ENCODE results near the gene LOXL1.

Gene LOXL1

GRCh38 chr15:73950479-73950830, 24.2 kb downstream of the LOXL1 start:
- H3K4me1 ChIP-seq: peaks cover 70% of the 10 kb centered on the region
- peak overlapping the region; percentile 41; the same call in 1 of the 2 replicates for H3K9ac ChIP-seq
- peak overlapping the region; percentile 72 for H3K27ac ChIP-seq
- H4K20me1 ChIP-seq: no peaks in the 10 kb centered on the region
- H3K36me3 ChIP-seq: no peaks in the 10 kb centered on the region
- H3K4me3 ChIP-seq: no peak overlapping the region
- no peaks in the 10 kb centered on the region for H3K9me3 ChIP-seq
- TF ChIP-seq Cebpa-rat (IDR thresholded peaks at IDR 0.05): no peak
- no peaks in the 10 kb centered on the region for H3K27me3 ChIP-seq
- H3K4me2 ChIP-seq: peak overlapping the region; percentile 81

GRCh38 chr15:73950831-73951561, 24.7 kb downstream of the LOXL1 start:
- Histone ChIP-seq H3K4me2 (peak overlapping the region; percentile 81), H3K36me3 (no peaks in the 10 kb centered on the region)

GRCh38 chr15:73951601-73952000, 25.3 kb downstream of the LOXL1 start:
- no peak for TF ChIP-seq Cebpa-rat (IDR thresholded peaks at IDR 0.05)
- peak overlapping the region; percentile 69 for H3K9ac ChIP-seq
- H3K27ac ChIP-seq: peak overlapping the region; percentile 72
- H3K4me2 ChIP-seq: peak overlapping the region; percentile 81
- H3K9me3 ChIP-seq: no peaks in the 10 kb centered on the region
- no peaks in the 10 kb centered on the region for H3K27me3 ChIP-seq
- H3K4me1 ChIP-seq: peaks cover 63% of the 10 kb centered on the region
- H4K20me1 ChIP-seq: no peaks in the 10 kb centered on the region
- H3K36me3 ChIP-seq: no peaks in the 10 kb centered on the region
- H3K4me3 ChIP-seq: no peak overlapping the region

More at GRCh38 chr15:73950831-73951561, 24.7 kb downstream of the LOXL1 start:
- Histone ChIP-seq H3K9me3 (no peaks in the 10 kb centered on the region), H4K20me1 (no peaks in the 10 kb centered on the region), H3K9ac (peak overlapping the region; percentile 69), H3K27me3 (no peaks in the 10 kb centered on the region), H3K27ac (peak overlapping the region; percentile 72), H3K4me3 (no peak overlapping the region), H3K4me1 (peaks cover 65% of the 10 kb centered on the region)
- TF ChIP-seq Cebpa-rat (IDR thresholded peaks at IDR 0.05): no peak

- Histone ChIP-seq H3K27me3 (no peaks in the 10 kb centered on the region), H3K4me1 (peaks cover 65% of the 10 kb centered on the region), H3K36me3 (no peaks in the 10 kb centered on the region), H3K4me3 (no peak overlapping the region), H3K9ac (peak overlapping the region; percentile 69), H4K20me1 (no peaks in the 10 kb centered on the region), H3K4me2 (peak overlapping the region; percentile 81), H3K9me3 (no peaks in the 10 kb centered on the region), H3K27ac (peak overlapping the region; percentile 72)
- no peak for TF ChIP-seq Cebpa-rat (IDR thresholded peaks at IDR 0.05)
Observed at GRCh38 chr15:73952171-73952912, 26.1 kb downstream of the LOXL1 start.

GRCh38 chr15:73952913-73953750, 26.9 kb downstream of the LOXL1 start:
- no peaks in the 10 kb centered on the region for H3K27me3 ChIP-seq
- H3K9ac ChIP-seq: no peak overlapping the region
- H3K27ac ChIP-seq: 0 out of 2 replicates have a peak overlapping the region, but pooled peaks have one; percentile 72
- H4K20me1 ChIP-seq: no peaks in the 10 kb centered on the region
- no peaks in the 10 kb centered on the region for H3K36me3 ChIP-seq
- H3K4me3 ChIP-seq: no peak overlapping the region
- H3K4me1 ChIP-seq: peaks cover 73% of the 10 kb centered on the region
- no peak for TF ChIP-seq Cebpa-rat (IDR thresholded peaks at IDR 0.05)
- no peaks in the 10 kb centered on the region for H3K9me3 ChIP-seq
- peak overlapping the region; percentile 81; the same call in 1 of the 2 replicates for H3K4me2 ChIP-seq

GRCh38 chr15:73954188-73955145, 28.2 kb downstream of the LOXL1 start:
- Histone ChIP-seq H3K36me3 (no peaks in the 10 kb centered on the region), H3K9me3 (no peaks in the 10 kb centered on the region), H3K4me2 (peak overlapping the region; percentile 8), H4K20me1 (no peaks in the 10 kb centered on the region), H3K27ac (no peak overlapping the region), H3K4me3 (no peak overlapping the region), H3K4me1 (peaks cover 78% of the 10 kb centered on the region), H3K9ac (no peak overlapping the region), H3K27me3 (no peaks in the 10 kb centered on the region)
- TF ChIP-seq Cebpa-rat (IDR thresholded peaks at IDR 0.05): no peak

GRCh38 chr15:73955326-73955725, 29.1 kb downstream of the LOXL1 start:
- H3K4me2 ChIP-seq: no peak overlapping the region
- peaks cover 78% of the 10 kb centered on the region for H3K4me1 ChIP-seq
- no peak overlapping the region for H3K9ac ChIP-seq
- no peaks in the 10 kb centered on the region for H3K27me3 ChIP-seq
- no peaks in the 10 kb centered on the region for H4K20me1 ChIP-seq
- no peaks in the 10 kb centered on the region for H3K36me3 ChIP-seq
- H3K9me3 ChIP-seq: no peaks in the 10 kb centered on the region
- no peak for TF ChIP-seq Cebpa-rat (IDR thresholded peaks at IDR 0.05)
- H3K27ac ChIP-seq: no peak overlapping the region
- no peak overlapping the region for H3K4me3 ChIP-seq

GRCh38 chr15:73955861-73956742, 29.8 kb downstream of the LOXL1 start:
- Histone ChIP-seq H3K4me2 (peak overlapping the region; percentile 69), H3K4me1 (peaks cover 76% of the 10 kb centered on the region), H3K27ac (no peak overlapping the region), H3K9me3 (no peaks in the 10 kb centered on the region), H3K4me3 (no peak overlapping the region), H4K20me1 (no peaks in the 10 kb centered on the region), H3K36me3 (no peaks in the 10 kb centered on the region), H3K27me3 (no peaks in the 10 kb centered on the region), H3K9ac (no peak overlapping the region)
- no peak for TF ChIP-seq Cebpa-rat (IDR thresholded peaks at IDR 0.05)
